PC-3 (cell line): ENCODE results near the gene MACROD2.

ENCODE experiments used
- EZH2 ChIP-seq: fragments of 300-600 bp; sonication (generic); IDR thresholded peaks from one replicate; pipeline ENCODE4 v1.6.1; 2017; ENCODE audit warnings: antibody characterized with exemption, mild to moderate bottlenecking, low read length; ENCODE audit not compliant: unreplicated experiment
- EZH2phosphoT487 ChIP-seq: fragments of 300-600 bp; sonication (generic); IDR thresholded peaks from 2 replicates; pipeline ENCODE4 v1.6.1; 2018; ENCODE audit warnings: mild to moderate bottlenecking, antibody characterized with exemption, low read length, borderline replicate concordance
- TF ChIP-seq, protein P1 (sequence below): fragments of 300-600 bp; sonication (generic); conservative IDR thresholded peaks from 2 replicates; pipeline ENCODE4 v1.5.1; 2017; ENCODE audit warnings: antibody characterized with exemption, low read depth, mild to moderate bottlenecking, low read length

DNA sequence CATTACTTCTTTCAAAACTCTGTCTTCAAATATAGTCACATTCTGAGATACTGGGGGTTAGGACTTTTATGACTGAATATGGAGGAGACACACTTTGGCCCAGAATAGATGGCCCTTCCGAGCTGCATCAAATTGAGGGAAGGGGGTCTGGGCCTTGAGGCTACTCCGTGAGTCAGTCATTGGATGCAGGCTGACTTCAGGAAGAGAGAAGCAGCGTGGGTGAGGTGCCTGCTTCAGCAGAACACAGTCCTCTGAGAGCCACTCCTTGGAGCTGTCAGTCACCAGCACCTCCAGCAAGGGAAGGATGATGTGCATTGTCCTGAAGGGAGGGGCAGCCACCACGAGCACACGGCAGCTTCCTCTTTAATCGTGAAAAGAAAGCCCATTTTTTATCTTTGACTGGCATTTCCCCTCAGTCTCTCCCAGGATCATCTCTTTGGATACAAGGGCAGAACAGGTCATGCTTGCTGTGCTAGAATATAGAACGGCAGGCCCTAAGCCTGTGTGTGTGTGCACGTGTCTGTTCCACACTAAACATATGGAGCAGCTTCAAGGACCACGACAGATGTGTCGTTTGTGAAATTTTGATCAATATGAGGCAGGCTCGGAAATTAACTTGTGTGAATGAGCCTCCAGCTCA, 1856.4 kb downstream of the MACROD2 start:
- TF ChIP-seq, protein P1, sequence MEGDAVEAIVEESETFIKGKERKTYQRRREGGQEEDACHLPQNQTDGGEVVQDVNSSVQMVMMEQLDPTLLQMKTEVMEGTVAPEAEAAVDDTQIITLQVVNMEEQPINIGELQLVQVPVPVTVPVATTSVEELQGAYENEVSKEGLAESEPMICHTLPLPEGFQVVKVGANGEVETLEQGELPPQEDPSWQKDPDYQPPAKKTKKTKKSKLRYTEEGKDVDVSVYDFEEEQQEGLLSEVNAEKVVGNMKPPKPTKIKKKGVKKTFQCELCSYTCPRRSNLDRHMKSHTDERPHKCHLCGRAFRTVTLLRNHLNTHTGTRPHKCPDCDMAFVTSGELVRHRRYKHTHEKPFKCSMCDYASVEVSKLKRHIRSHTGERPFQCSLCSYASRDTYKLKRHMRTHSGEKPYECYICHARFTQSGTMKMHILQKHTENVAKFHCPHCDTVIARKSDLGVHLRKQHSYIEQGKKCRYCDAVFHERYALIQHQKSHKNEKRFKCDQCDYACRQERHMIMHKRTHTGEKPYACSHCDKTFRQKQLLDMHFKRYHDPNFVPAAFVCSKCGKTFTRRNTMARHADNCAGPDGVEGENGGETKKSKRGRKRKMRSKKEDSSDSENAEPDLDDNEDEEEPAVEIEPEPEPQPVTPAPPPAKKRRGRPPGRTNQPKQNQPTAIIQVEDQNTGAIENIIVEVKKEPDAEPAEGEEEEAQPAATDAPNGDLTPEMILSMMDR = no peak
- TF ChIP-seq EZH2phosphoT487 = no peak
- TF ChIP-seq EZH2 = no peak
